Stimulated activated CD4-positive, alpha-beta T cell treated with anti-CD3 and anti-CD28 coated beads, TNF-alpha, amount 100 ng/mL, for 1 hour (primary cell): ENCODE results near the gene SRSF4.
"Not testable (repeated sequence)": the region's sequence is repeated elsewhere in the genome, so short reads cannot be mapped to it uniquely, and the experiment has no call there.

Experiments
- DNase-seq, 3 donors: peaks; one replicate each; pipeline ENCODE4 v3.0.0-alpha.2; 2020; ENCODE audit warnings: low read depth in 3 of 3, low spot score in 1 of 3

The SRSF4 gene

GRCh38 chr1:29166291-29166878 lies 15.3 kb downstream of the SRSF4 start:
- no peak for DNase-seq

DNA sequence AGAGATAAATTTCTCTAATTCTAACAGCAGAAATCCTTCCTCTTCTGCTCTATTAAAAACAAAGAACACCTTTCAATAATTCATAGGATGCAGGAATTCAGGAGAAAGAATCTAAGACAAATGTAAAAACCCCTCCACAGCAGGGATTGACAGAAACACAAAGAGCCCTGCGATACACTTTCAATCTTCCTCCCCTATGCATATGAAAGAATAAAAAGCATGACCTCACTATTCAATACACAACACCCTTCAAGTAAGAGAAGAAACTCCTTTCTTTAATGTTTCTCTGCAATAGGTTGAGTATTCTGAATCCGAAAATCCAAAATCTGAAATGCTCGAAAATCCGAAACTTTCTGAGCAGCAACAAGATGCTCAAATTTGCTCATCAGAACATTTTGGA lies 17.1 kb downstream of the SRSF4 start:
- no peak for DNase-seq

- no peak for DNase-seq
Measured at GRCh38 chr1:29162476-29163138, 19.1 kb downstream of the SRSF4 start.

GRCh38 chr1:29162025-29162424 lies 19.7 kb downstream of the SRSF4 start:
- DNase-seq, result no peak

- no peak for DNase-seq
Measured at GRCh38 chr1:29159773-29160172, 21.9 kb downstream of the SRSF4 start.

GRCh38 chr1:29157269-29157601 lies 24.5 kb downstream of the SRSF4 start:
- no peak for DNase-seq

- no peak for DNase-seq
Measured at GRCh38 chr1:29156543-29157268, 25.0 kb downstream of the SRSF4 start.

DNA sequence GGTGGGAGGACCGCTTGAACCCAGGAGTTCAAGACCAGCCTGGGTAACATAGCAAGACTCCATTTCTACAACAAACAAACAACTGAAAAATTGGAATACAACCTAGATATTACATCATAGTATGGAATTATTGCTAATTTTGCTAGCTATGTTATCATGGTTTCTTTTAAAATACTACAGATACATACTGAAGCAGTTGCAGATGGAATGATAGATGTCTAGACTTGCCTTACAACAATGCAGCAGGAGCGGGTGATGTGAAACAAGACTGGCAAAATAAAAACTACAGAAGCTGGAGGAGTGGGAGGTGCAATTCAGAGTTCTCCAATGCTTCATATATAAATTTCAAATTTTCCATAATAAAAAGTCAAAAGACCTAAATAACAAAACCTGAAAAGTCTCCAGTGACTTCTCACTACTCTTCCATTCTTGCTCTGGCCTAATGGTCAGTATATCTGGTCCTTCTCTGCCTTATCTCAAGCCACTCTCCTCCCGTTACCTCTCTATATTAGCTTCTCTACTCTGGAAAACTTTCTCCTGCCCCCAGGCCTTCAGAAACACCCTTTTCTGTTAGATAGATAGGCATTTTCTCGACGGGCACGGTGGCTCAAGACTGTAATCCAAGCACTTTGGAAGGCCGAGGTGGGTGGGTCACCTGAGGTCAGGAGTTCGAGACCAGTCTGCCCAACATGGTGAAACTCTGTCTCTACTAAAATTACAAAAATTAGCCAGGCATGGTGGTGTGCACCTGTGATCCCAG lies 29.5 kb downstream of the SRSF4 start:
- no peak for DNase-seq

DNA sequence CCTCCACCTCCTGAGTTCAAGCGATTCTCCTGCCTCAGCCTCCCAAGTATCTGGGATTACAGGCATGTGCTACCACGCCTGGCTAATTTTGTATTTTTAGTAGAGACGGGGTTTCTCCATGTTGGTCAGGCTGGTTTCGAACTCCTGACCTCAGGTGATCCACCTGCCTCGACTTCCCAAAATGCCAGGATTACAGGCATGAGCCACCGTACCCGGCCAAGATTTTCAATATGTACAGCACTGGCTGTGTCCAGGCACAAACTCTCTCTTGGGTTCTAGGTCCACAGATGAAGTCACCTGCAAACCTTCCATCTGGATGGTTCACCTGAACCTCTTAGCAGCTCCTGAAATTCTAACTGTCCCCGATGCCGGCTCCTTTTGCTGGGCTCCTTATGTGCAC lies 31.4 kb downstream of the SRSF4 start:
- DNase-seq, result not testable (repeated sequence)

DNA sequence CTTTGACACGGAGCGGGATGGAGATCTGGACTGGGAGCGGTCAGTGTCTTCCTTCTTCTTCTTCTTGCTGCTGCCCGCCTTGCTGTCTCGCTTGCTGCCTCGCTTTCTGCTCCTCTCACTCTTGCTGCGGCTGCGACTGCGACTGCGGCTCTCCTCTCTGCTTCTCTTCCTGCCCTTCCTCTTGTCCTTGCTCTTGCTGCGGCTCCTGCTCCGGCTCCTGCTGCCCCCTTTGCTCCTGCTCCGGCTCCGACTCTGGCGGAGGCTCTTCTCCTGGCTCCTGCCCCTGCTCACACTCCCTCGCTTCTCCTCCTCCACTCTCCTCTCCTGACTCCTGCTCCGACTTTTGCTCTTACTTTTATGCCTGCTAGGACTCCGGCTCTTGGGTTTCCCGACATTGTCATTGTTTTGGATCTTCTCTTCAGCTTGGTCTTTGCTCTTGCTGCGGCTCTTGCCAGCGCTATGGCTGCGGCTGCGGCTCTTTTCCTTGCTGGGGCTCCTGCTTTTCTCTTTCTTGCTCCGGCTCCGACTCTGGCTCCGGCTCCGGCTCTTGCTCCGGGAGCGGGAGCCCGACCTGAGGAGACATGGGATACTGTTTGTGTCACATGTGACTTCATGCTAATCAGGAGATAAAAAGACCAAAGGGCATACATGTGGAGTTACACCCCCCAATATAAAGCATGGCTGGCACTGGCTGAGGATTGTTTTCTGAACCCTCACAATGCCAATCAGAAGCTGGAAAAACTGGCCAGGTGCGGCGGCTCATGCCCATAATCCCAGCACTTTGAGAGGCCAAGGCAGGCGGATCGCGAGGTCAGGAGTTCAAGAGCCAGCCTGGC lies 32.8 kb downstream of the SRSF4 start:
- DNase-seq, result no peak

DNA sequence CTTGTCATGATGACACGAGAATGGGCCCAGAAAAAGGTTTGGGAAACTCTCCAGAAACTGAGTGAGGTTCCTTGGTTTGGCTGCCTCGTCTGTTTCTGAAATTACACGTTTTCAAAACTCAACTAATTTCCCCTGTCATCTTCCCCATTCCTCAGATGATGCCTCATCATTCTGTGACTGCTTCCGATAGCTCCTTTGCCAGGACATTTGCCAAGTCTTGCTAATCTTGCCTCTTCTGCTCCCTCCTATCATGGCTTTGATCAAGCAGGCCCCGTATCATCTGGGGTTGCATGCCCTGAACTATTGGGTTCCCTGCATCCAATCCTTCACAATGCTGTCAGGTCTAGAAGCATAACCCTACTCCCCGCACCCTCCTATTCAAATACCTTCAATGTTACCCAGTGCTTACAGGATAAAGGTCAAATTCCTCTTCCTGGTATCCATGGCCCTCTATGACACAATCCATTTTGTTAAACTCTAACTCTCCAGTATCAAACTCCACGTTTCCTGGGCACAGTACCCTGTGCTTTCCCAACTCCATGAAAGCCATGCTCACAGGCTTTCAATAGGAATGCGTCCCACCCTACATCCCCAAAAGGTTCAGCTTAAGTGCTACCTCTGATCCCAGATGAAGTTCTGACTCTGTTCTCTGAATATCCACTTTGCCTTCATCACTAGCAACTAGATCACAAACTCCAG lies 35.8 kb downstream of the SRSF4 start:
- DNase-seq, result no peak

DNA sequence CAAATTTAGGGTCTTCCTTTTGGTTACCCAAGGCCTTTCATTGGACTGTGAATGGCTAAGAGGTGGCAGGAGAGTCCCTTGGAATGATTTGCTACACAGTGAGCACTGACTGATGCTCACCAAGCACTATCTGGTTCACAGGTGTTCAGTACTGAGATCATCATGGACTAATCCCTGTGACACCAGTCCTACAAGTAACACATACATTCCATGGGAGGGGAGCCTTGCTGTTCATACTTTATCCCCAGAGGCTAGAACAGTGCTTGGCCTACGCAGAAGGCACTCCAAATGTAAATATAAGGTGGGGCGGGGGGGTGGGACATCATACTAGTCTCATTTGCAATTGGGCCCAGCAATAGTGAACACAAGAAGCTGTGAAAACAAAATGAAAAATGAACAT lies 37.5 kb downstream of the SRSF4 start:
- DNase-seq, result no peak

- no peak for DNase-seq
Measured at GRCh38 chr1:29142714-29143113, 39.0 kb downstream of the SRSF4 start.

DNA sequence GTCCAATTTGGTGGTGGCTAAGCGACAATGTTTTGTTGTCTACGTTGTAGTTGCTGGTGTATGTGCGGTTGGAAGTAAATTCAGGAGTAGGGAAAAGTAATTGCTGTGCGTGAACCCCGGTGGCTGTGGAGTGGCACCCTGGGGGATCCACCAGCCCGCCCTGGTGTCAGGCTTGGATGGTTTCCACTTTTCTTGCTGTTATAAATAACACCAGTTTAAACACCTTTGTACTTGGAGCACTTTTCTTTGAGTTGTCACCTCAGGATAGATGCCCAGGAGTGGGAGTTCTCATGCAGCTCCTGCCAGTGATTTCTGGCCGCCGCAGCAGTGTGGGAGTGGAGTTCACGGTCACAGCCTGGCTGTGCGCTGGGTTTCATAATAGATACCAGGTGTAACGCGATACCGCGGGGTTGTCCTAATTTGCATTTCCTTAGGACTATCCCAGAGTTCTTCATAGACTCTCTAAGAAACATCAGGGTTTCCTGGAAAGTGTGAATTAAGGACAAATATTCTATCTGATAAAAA lies 45.2 kb downstream of the SRSF4 start:
- DNase-seq, result no peak

- no peak for DNase-seq
Measured at GRCh38 chr1:29134695-29135028, 47.0 kb downstream of the SRSF4 start.

DNA sequence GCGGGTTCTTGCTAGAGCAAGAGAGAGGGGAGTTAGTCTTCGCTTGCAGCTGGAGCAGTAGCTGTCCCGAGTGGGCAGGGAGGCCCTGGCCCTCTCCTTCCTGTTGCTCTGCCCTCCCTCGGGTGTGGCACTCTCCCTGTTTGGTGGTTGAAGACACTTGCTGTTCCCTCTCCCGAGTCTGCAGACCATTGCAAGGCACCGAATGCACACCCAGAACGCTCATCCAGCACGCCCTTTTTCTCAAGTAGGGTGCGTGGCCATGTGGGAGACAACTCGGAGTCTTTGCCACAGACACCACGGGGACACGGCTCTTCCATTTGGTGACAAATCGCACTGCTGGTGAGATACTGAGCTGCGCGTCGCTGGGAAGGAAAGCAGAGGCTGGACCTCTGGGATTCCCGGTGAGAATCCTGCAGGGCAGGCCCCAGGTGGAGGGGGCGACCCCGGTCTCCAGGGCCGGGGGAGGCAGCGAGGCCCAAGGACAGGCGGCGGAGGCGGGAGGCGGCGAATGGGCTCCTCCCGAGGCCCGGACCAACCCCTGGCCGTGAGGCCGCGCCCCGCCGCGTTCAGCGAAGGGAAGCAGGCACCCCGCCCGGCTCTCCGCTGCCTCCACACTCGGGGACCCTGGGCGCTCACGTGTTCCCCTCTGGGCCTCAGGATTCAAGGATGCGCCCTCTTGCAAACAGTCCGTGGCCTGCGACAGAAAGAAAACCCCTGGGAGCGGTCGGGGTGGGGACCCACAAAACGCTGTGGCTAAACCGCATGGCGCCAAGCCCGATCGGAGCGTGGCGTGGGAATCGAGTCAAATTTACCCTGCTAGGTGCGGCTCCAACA lies 47.6 kb downstream of the SRSF4 start:
- no peak for DNase-seq

DNA sequence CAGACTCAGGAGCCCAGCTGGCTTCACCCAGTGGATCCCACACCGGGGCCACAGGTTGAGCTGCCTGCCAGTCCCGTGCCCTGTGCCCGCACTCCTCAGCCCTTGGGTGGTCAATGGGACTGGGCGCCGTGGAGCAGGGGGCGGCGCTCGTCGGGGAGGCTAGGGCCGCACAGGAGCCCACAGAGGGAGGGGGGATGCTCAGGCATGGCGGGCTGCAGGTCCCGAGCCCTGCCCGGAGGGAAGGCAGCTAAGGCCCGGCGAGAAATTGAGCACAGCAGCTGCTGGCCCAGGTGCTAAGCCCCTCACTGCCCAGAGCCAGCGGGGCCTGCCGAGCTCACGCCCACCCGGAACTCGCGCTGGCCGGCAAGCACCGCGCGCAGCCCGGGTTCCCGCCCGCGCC lies 50.6 kb downstream of the SRSF4 start:
- DNase-seq, result not testable (repeated sequence)

DNA sequence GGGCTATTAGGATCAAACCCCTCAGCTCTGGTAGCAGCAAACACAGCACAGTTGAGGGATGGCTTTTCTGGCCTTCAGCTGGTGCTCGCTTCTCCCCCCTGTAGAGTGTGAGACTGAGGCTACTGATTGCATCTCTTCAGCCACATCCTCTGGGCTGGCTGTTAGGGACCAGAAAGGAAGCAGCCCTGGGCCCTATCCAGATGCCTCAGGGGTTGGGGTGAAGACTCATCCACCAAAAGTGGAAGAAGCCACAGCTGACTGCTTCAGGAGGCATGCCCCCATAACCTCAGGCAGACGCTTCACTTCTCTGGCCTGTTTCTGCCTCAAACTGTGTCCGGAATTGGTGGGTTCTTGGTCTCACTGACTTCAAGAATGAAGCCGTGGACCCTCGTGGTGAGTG lies 51.8 kb downstream of the SRSF4 start:
- DNase-seq, result no peak

- DNase-seq, result no peak
Measured at GRCh38 chr1:29128739-29129138, 53.0 kb downstream of the SRSF4 start.
